ENCODE measurements around the gene WAC. TPM values are rescaled to one million over a fixed set of nuclear protein-coding genes. Genes with fewer than 3 reads are reported as not detected.
"Not testable (repeated sequence)": the region's sequence is repeated elsewhere in the genome, so short reads cannot be mapped to it uniquely, and the experiment has no call there.

Gene WAC
- total RNA-seq, 1 donor from 2014 or later = 115 TPM

GRCh38 chr10:28570598-28570997 lies 37.7 kb downstream of the WAC start:
- H3K4me1 Mint-ChIP-seq (ENCODE audit: unreplicated experiment) = peaks cover 48% of the 10 kb centered on the region
- H3K36me3 Mint-ChIP-seq = peaks cover 17% of the 10 kb centered on the region
- no peaks in the 10 kb centered on the region for H3K9me3 Mint-ChIP-seq
- no peaks in the 10 kb centered on the region for H3K27me3 Mint-ChIP-seq
- no peak for DNase-seq (ENCODE audit: extremely low spot score, unreplicated experiment)
- H3K27ac Mint-ChIP-seq = no peak overlapping the region
- TF ChIP-seq, protein P1, sequence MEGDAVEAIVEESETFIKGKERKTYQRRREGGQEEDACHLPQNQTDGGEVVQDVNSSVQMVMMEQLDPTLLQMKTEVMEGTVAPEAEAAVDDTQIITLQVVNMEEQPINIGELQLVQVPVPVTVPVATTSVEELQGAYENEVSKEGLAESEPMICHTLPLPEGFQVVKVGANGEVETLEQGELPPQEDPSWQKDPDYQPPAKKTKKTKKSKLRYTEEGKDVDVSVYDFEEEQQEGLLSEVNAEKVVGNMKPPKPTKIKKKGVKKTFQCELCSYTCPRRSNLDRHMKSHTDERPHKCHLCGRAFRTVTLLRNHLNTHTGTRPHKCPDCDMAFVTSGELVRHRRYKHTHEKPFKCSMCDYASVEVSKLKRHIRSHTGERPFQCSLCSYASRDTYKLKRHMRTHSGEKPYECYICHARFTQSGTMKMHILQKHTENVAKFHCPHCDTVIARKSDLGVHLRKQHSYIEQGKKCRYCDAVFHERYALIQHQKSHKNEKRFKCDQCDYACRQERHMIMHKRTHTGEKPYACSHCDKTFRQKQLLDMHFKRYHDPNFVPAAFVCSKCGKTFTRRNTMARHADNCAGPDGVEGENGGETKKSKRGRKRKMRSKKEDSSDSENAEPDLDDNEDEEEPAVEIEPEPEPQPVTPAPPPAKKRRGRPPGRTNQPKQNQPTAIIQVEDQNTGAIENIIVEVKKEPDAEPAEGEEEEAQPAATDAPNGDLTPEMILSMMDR (conservative IDR thresholded peaks at IDR 0.05) = no peak
- no peak overlapping the region for H3K4me3 Mint-ChIP-seq

DNA sequence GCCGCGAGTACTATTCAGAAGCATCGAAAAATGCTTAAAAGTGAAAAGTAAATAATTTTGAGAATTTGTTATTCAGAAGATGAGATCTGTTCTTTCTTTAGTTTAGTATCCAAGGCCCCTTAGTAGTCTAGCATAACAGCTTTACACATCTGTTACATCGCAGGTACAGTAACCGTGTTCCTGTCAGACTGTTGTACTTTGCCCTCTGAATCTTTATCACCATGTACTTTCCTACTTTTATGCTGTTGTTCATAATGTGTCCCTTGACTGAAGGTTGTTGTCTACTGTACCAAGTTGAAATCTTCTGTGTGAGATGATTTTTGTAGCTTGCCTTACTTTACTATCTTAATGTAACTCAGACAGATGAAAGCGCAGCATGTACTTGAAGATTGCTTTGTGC lies 38.3 kb downstream of the WAC start:
- Mint-ChIP-seq H3K4me1 (ENCODE audit: unreplicated experiment) (peaks cover 45% of the 10 kb centered on the region), H3K27me3 (no peaks in the 10 kb centered on the region), H3K36me3 (peaks cover 13% of the 10 kb centered on the region), H3K27ac (no peak overlapping the region), H3K4me3 (no peak overlapping the region), H3K9me3 (no peaks in the 10 kb centered on the region)
- TF ChIP-seq, protein P1 (conservative IDR thresholded peaks at IDR 0.05) = no peak
- no peak for DNase-seq (ENCODE audit: extremely low spot score, unreplicated experiment)

- H3K27ac Mint-ChIP-seq; H3K4me3 Mint-ChIP-seq; H3K27me3 Mint-ChIP-seq; H3K9me3 Mint-ChIP-seq; DNase-seq (ENCODE audit: extremely low spot score, unreplicated experiment): not testable (repeated sequence)
- peaks cover 37% of the 10 kb centered on the region for H3K4me1 Mint-ChIP-seq (ENCODE audit: unreplicated experiment)
- peaks cover 15% of the 10 kb centered on the region for H3K36me3 Mint-ChIP-seq
Observed at GRCh38 chr10:28574214-28574613, 41.3 kb downstream of the WAC start.

GRCh38 chr10:28575852-28576251 lies 42.9 kb downstream of the WAC start:
- Mint-ChIP-seq H3K36me3 (peaks cover 21% of the 10 kb centered on the region), H3K4me3 (no peak overlapping the region), H3K4me1 (ENCODE audit: unreplicated experiment) (peaks cover 38% of the 10 kb centered on the region), H3K27ac (no peak overlapping the region), H3K9me3 (no peaks in the 10 kb centered on the region), H3K27me3 (no peaks in the 10 kb centered on the region)
- TF ChIP-seq, protein P1 (conservative IDR thresholded peaks at IDR 0.05) = no peak
- no peak for DNase-seq (ENCODE audit: extremely low spot score, unreplicated experiment)

GRCh38 chr10:28577506-28577905 lies 44.6 kb downstream of the WAC start:
- H3K4me3 Mint-ChIP-seq = no peak overlapping the region
- no peak overlapping the region for H3K27ac Mint-ChIP-seq
- H3K4me1 Mint-ChIP-seq (ENCODE audit: unreplicated experiment) = peaks cover 40% of the 10 kb centered on the region

GRCh38 chr10:28578454-28578853 lies 45.5 kb downstream of the WAC start:
- TF ChIP-seq, protein P1 (conservative IDR thresholded peaks at IDR 0.05) = no peak
- Mint-ChIP-seq H3K9me3 (no peaks in the 10 kb centered on the region), H3K4me1 (ENCODE audit: unreplicated experiment) (peaks cover 34% of the 10 kb centered on the region), H3K4me3 (no peak overlapping the region), H3K36me3 (peaks cover 28% of the 10 kb centered on the region), H3K27ac (no peak overlapping the region), H3K27me3 (no peaks in the 10 kb centered on the region)
- no peak for DNase-seq (ENCODE audit: extremely low spot score, unreplicated experiment)

More at GRCh38 chr10:28577506-28577905, 44.6 kb downstream of the WAC start:
- Mint-ChIP-seq H3K36me3 (peaks cover 25% of the 10 kb centered on the region), H3K27me3 (no peaks in the 10 kb centered on the region), H3K9me3 (no peaks in the 10 kb centered on the region)
- DNase-seq (ENCODE audit: extremely low spot score, unreplicated experiment) = no peak
- TF ChIP-seq, protein P1 (conservative IDR thresholded peaks at IDR 0.05) = no peak

Measured in type B pancreatic cell (in vitro differentiated cells).